ENCODE data around the gene DNAJC11. TPM values are rescaled to one million over a fixed set of nuclear protein-coding genes. Genes with fewer than 3 reads are reported as not detected.

The DNAJC11 gene
- total RNA-seq (2022), result 61.0 and 65.8 TPM in 2 replicates
- percentile 76 among the genes with signal in this experiment for Bru-seq, nascent RNA
- percentile 77 among the genes with signal in this experiment for BruChase-seq, experiment 1, labeled RNA remaining after a 2-hour chase
- percentile 83 among the genes with signal in this experiment for BruChase-seq, experiment 2, labeled RNA remaining after a 6-hour chase
- long read RNA-seq, transcript DNAJC11-202 (16 exons, 3,311 nt), result major isoform, 182 of 235 reads
- long read RNA-seq, partial matches to known transcripts, result 14 of 235 reads
- long read RNA-seq, other reads (novel, unspliced or antisense), result 37 of 235 reads

GRCh38 chr1:6701437-6702153 lies at the start of gene DNAJC11:
DNAJC11 (minus strand) TSS chr1:6701816; CDS start chr1:6701800, 16 bp downstream.
- ChIA-PET CTCF (interaction anchor here (0.6 to 1.0 kb wide), 4 partner anchors 23 to 1906 kb away, joined by 3 to 9 read pairs (median 6); partner anchors contain the start of gene CAMTA1), POLR2A (interaction anchor here (0.6 to 0.9 kb wide), 3 partner anchors 23 to 98 kb away, joined by 3 to 6 read pairs (median 3); partner anchors contain the start of gene CAMTA1)
- no peaks in the 10 kb centered on the region for H3K27me3 ChIP-seq (replicated peaks; ENCODE audit: control insufficient read depth, insufficient read depth, low read length)
- BruUV-seq (replicated peaks), result TSS peak; percentile 56
- H3K9me3 Mint-ChIP-seq (ENCODE audit: unreplicated experiment), result no peaks in the 10 kb centered on the region
- intact Hi-C loops (cut with micrococcal nuclease; ENCODE audit: unreplicated experiment), result no loop called here
- H3K36me3 ChIP-seq (ENCODE audit: control insufficient read depth, insufficient read depth, low read length), result no peaks in the 10 kb centered on the region
- peak within 1 kb of the TSS; percentile 99 for H3K4me3 ChIP-seq (ENCODE audit: low read depth, low read length)
- H3K9me3 ChIP-seq, result no peaks in the 10 kb centered on the region
- peak; percentile 36 to 75 for TF ChIP-seq CTCF (IDR thresholded peaks at IDR 0.05; ENCODE audit: insufficient read depth in 1 of 2, low read depth in 1 of 2, low read length in 1 of 2, severe bottlenecking in 1 of 2, unreplicated experiment in 1 of 2)
- peak within 1 kb of the TSS; percentile 85 for H3K27ac Mint-ChIP-seq (ENCODE audit: unreplicated experiment)
- peak within 1 kb of the TSS; percentile 79 for H3K4me3 Mint-ChIP-seq (ENCODE audit: unreplicated experiment)
- H3K36me3 Mint-ChIP-seq (ENCODE audit: insufficient read depth, unreplicated experiment), result peaks cover 8% of the 10 kb centered on the region
- H3K4me1 ChIP-seq, result 0 out of 2 replicates have a peak, but pooled peaks cover 6% of the 10 kb centered on the region
- H3K27me3 Mint-ChIP-seq (ENCODE audit: insufficient read depth, unreplicated experiment), result no peaks in the 10 kb centered on the region
- peak; percentile 86 to 92 for DNase-seq
- peaks cover 12% of the 10 kb centered on the region for H3K4me1 Mint-ChIP-seq (ENCODE audit: low read depth, unreplicated experiment)

GRCh38 chr1:6750490-6750889 lies 48.9 kb upstream of the DNAJC11 start:
- intact Hi-C loops (cut with micrococcal nuclease; ENCODE audit: unreplicated experiment), result no loop called here
- H3K36me3 ChIP-seq (ENCODE audit: control insufficient read depth, insufficient read depth, low read length), result no peaks in the 10 kb centered on the region
- no peak for DNase-seq
- ChIA-PET POLR2A (no interaction called here), CTCF (no interaction called here)
- Mint-ChIP-seq H3K9me3 (ENCODE audit: unreplicated experiment) (peaks cover 14% of the 10 kb centered on the region), H3K4me3 (ENCODE audit: unreplicated experiment) (no peak overlapping the region), H3K36me3 (ENCODE audit: insufficient read depth, unreplicated experiment) (no peaks in the 10 kb centered on the region), H3K4me1 (ENCODE audit: low read depth, unreplicated experiment) (no peaks in the 10 kb centered on the region), H3K27ac (ENCODE audit: unreplicated experiment) (no peak overlapping the region), H3K27me3 (ENCODE audit: insufficient read depth, unreplicated experiment) (peaks cover 20% of the 10 kb centered on the region)
- no peaks in the 10 kb centered on the region for H3K4me1 ChIP-seq
- no peak for TF ChIP-seq CTCF (IDR thresholded peaks at IDR 0.05; ENCODE audit: insufficient read depth in 1 of 2, low read depth in 1 of 2, low read length in 1 of 2, severe bottlenecking in 1 of 2, unreplicated experiment in 1 of 2)
- no peak overlapping the region for H3K4me3 ChIP-seq (ENCODE audit: low read depth, low read length)
- H3K27me3 ChIP-seq (replicated peaks; ENCODE audit: control insufficient read depth, insufficient read depth, low read length), result no peaks in the 10 kb centered on the region
- no TSS peak for BruUV-seq (replicated peaks)
- no peaks in the 10 kb centered on the region for H3K9me3 ChIP-seq

- H3K36me3 ChIP-seq (ENCODE audit: control insufficient read depth, insufficient read depth, low read length), result no peaks in the 10 kb centered on the region
- no peak overlapping the region for H3K4me3 ChIP-seq (ENCODE audit: low read depth, low read length)
- no peaks in the 10 kb centered on the region for H3K9me3 ChIP-seq
- H3K27me3 ChIP-seq (replicated peaks; ENCODE audit: control insufficient read depth, insufficient read depth, low read length), result no peaks in the 10 kb centered on the region
- peaks cover 14% of the 10 kb centered on the region for H3K9me3 Mint-ChIP-seq (ENCODE audit: unreplicated experiment)
- CTCF ChIA-PET, result interaction anchor here (0.6 kb wide), 1 partner anchor 17 kb away, joined by 5 read pairs; no protein-coding TSS in a partner anchor
- no peaks in the 10 kb centered on the region for H3K4me1 ChIP-seq
- TF ChIP-seq CTCF (IDR thresholded peaks at IDR 0.05; ENCODE audit: insufficient read depth in 1 of 2, low read depth in 1 of 2, low read length in 1 of 2, severe bottlenecking in 1 of 2, unreplicated experiment in 1 of 2), result no peak
- H3K4me3 Mint-ChIP-seq (ENCODE audit: unreplicated experiment), result no peak overlapping the region
- no TSS peak for BruUV-seq (replicated peaks)
- intact Hi-C loops (cut with micrococcal nuclease; ENCODE audit: unreplicated experiment), result no loop called here
- POLR2A ChIA-PET, result no interaction called here
- DNase-seq, result no peak
- peaks cover 14% of the 10 kb centered on the region for H3K27me3 Mint-ChIP-seq (ENCODE audit: insufficient read depth, unreplicated experiment)
- H3K4me1 Mint-ChIP-seq (ENCODE audit: low read depth, unreplicated experiment), result no peaks in the 10 kb centered on the region
- H3K36me3 Mint-ChIP-seq (ENCODE audit: insufficient read depth, unreplicated experiment), result no peaks in the 10 kb centered on the region
- no peak overlapping the region for H3K27ac Mint-ChIP-seq (ENCODE audit: unreplicated experiment)
Observed at GRCh38 chr1:6747674-6748073, 46.1 kb upstream of the DNAJC11 start.
